Measurements from ENCODE around the gene CMTM1.
"Not testable (repeated sequence)": the region's sequence is repeated elsewhere in the genome, so short reads cannot be mapped to it uniquely, and the experiment has no call there.

The CMTM1 gene

GRCh38 chr16:66617010-66617434 is 50.8 kb downstream of the CMTM1 start:
- no peak for DNase-seq

DNA sequence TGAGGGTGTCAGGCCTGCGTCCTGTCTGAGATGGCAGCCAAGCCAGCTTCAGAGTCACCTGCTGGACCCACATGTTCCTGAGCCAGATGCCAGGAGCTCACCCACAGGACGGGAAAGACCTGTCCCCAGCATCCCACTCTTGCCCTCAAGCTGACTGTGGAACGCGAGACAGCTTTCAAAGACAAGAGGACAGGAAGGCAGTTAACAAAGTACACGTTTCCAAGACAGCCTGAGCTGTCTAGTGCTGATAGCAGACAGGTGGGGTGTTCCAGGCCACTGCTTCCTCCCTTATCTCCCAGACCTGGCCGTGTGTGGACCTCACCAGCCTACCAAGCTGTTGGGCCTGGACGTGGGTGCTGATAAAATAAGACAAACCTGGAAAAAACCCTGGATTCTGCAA is 51.5 kb downstream of the CMTM1 start:
- no peak for DNase-seq

DNA sequence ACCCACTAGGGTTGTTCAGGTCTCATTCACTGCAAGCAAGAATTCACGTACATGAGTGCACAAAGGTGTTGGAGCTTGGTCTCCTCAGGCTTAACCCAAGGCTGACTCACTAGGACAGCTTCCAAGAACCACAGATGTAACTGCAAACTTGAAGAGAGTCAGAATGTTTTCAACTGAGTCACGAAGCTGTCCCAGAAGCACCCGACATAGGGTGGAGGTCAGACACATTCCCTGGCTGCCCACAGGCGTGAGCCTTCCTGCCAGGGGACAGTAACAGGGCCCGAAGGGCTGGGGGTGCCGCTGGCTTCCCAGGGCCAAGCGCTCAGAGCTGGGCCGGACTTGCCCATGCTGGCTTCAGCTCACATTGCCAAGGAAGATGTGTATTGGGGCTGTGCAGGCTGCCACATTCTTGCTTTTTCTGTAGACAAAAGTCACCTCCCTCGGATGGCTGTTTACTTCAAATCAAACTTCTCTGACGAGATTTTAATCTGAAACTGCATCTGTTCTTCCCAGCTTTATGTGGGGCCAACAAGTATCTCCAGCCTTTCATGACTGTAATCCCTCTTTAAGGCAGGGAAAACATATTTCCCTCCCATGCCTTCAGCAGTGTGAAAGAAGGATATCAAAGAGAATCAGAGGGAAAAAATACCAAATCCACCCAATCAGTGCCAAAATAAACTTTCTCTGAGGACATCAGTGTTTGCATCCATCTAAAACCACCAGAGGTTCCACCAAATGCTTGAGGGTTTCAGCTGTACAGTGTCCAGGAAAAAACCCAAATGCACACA is 52.5 kb downstream of the CMTM1 start:
- no peak for DNase-seq

DNA sequence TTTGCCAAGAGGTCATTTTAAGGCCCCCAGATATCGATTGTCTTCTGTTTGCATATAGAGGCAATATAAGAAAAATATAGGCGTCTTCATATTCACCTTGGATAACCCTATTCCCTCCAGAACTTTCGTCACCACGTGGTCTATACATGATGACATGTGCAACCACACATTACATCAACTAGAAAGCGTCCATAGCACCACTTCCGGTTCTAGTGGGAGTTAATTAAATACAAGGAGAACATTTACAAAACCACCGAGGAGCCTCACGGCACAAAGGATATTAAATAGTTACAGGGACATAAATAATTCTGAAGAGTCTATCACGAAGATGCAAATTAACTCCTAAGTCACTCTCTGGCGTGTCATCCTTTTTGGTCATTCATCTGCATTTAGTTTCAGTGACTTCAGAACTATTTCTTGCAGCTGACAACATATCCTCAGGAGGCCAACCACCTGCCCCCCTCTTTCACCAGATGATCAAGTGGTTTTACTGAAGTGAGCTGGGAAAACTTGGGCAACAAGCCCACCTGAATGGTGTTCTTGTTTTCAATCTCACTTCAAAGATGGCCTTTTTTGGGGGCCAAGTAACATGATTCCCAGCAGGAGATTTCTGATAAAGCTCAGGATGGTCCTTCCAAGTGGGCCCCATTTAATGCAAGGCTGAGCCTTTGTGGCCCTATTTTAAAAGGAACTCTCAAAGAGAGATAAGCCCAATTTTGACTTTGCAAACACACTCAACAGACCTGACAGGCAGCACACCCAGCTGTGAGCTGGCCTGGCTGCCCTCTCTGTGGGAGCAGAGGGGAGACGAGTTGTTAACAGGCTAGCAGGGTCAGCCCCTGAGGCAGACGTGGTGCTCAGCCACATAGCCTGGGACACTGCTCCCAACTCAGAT is 53.5 kb downstream of the CMTM1 start:
- no peak for DNase-seq

DNA sequence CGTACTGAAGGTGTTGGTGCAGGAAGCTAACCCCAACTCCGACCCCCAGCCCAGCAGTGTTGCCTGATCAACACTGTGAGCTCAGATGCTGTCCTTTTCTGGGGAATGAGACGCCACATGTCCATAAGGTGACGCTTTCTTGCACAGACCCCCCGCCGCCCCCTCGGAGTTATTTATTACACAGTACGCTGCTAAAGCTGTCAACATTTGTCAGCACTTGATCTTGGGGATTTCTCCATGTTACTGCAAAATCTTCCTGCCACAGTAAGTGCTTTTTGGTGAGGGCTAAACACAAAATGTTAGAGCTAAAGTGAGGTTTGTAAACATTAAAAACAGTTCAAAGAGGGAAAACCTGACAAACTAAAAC is 54.2 kb downstream of the CMTM1 start:
- no peak for DNase-seq

DNA sequence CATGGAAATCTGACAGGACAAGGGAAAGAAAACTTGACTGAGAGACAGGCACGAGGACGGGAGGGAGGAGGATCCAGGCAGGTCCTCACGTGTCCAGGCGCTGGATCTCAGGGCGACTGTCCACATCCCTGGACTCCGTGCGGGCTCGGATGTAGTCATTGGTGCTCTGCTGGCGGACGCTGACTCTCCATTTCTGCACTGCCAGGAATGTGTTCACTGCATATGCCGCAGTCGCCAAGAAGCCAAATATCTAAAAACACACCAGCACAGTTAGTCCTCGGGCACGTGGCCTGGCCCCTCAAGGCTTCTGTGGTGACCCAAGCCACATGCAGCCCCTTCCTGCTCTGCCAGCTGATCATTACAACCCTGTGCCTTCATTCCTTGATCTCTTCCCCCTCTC is 55.7 kb downstream of the CMTM1 start:
- no peak for DNase-seq

GRCh38 chr16:66622863-66623262 is 56.6 kb downstream of the CMTM1 start:
- no peak for DNase-seq

DNA sequence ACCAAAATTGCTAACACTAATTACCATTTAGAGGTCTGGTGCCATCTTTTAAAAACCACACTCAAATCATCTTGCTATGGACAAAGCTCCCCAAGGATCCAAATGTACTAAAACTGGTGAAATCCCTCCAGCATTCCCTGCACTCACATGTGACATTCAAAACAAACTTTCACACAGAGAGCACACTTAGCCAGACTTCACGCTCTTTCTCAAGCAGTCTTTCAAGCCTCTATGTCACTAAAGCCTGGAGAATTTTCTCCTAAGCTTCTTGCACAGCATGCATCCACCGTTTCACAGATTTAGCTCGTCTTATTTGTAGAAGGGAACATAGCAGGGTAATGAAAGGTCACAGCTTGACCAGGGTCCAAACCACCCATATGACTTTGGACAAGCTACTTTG is 57.5 kb downstream of the CMTM1 start:
- no peak for DNase-seq

- not testable (repeated sequence) for DNase-seq
Observed at GRCh38 chr16:66627611-66628378, 61.6 kb downstream of the CMTM1 start.
